GM18873 (cell line): ENCODE results near the gene SOS1.

Experiments
- ATAC-seq: cut with Tn5 transposase; IDR thresholded peaks from one replicate; pipeline ENCODE4 v1.9.1; 2021; ENCODE audit warnings: mild to moderate bottlenecking, moderate library complexity, moderate number of reproducible peaks; ENCODE audit not compliant: unreplicated experiment, low FRiP score

Gene SOS1

GRCh38 chr2:39050109-39050508 is 70.7 kb downstream of the SOS1 start:
- ATAC-seq: no peak

- ATAC-seq: no peak
Measured at GRCh38 chr2:39039072-39039471, 81.8 kb downstream of the SOS1 start.

- no peak for ATAC-seq
Measured at GRCh38 chr2:39033980-39034379, 86.9 kb downstream of the SOS1 start.

GRCh38 chr2:39027421-39027820 is 93.4 kb downstream of the SOS1 start:
- ATAC-seq: no peak

GRCh38 chr2:39024833-39025232 is 96.0 kb downstream of the SOS1 start:
- ATAC-seq: no peak

GRCh38 chr2:39023649-39024048 is 97.2 kb downstream of the SOS1 start:
- no peak for ATAC-seq

- ATAC-seq: no peak
Measured at GRCh38 chr2:39022642-39023235, 98.1 kb downstream of the SOS1 start.

- ATAC-seq: no peak
Measured at GRCh38 chr2:39020383-39020782, 100.5 kb downstream of the SOS1 start.

- no peak for ATAC-seq
Measured at GRCh38 chr2:39018638-39019037, 102.2 kb downstream of the SOS1 start.

- ATAC-seq: no peak
Measured at GRCh38 chr2:39017334-39017733, 103.5 kb downstream of the SOS1 start.

GRCh38 chr2:39015424-39015823 is 105.4 kb downstream of the SOS1 start:
- no peak for ATAC-seq

- no peak for ATAC-seq
Measured at GRCh38 chr2:39013871-39014270, 107.0 kb downstream of the SOS1 start.

- no peak for ATAC-seq
Measured at GRCh38 chr2:39008665-39009064, 112.2 kb downstream of the SOS1 start.

GRCh38 chr2:39007875-39008504 is 112.9 kb downstream of the SOS1 start:
- no peak for ATAC-seq

GRCh38 chr2:39000552-39000951 is 120.3 kb downstream of the SOS1 start:
- ATAC-seq: no peak

- no peak for ATAC-seq
Measured at GRCh38 chr2:38997781-38998180, 123.1 kb downstream of the SOS1 start.

- no peak for ATAC-seq
Measured at GRCh38 chr2:38991899-38992298, 129.0 kb downstream of the SOS1 start.

- no peak for ATAC-seq
Measured at GRCh38 chr2:38988716-38989115, 132.1 kb downstream of the SOS1 start.

- no peak for ATAC-seq
Measured at GRCh38 chr2:38982498-38982897, 138.4 kb downstream of the SOS1 start.

GRCh38 chr2:38981670-38982357 is 139.0 kb downstream of the SOS1 start:
- ATAC-seq: no peak

GRCh38 chr2:38981003-38981669 is 139.7 kb downstream of the SOS1 start:
- no peak for ATAC-seq
